CD8-positive, alpha-beta memory T cell (primary cell): Measurements from ENCODE around the gene FGF19. TPM values are rescaled to one million over a fixed set of nuclear protein-coding genes. Genes with fewer than 3 reads are reported as not detected.

Experiments used
- CTCF ChIA-PET: fragments of 350-600 bp; sonication (Branson Sonifier 250); formaldehyde crosslinking; loops from one replicate; lab custom pipeline; 2021; ENCODE audit warnings: antibody characterized with exemption; lab: Charles Lee
- POLR2A ChIA-PET: fragments of 350-600 bp; sonication (Branson Sonifier 250); formaldehyde crosslinking; loops from one replicate; lab custom pipeline; 2021; ENCODE audit warnings: antibody characterized with exemption; lab: Charles Lee
- DNase-seq, 5 donors: peaks; one replicate each; pipeline versions ENCODE4 v3.0.0 to v3.0.0-alpha.2; 2020 to 2022; ENCODE audit warnings: mixed read lengths in 1 of 5
- H3K27ac ChIP-seq: one replicate; pipeline ENCODE4 v1.7.0; 2013; ENCODE audit warnings: low read depth, mild to moderate bottlenecking, low read length, moderate library complexity
- H3K27me3 ChIP-seq: 2 replicates; pipeline ENCODE4 v1.7.0; 2013; ENCODE audit warnings: low read length, mild to moderate bottlenecking; ENCODE audit not compliant: insufficient read depth, poor library complexity, severe bottlenecking
- H3K36me3 ChIP-seq: 2 replicates; pipeline ENCODE4 v1.7.0; 2013; ENCODE audit warnings: mild to moderate bottlenecking, low read length, moderate library complexity; ENCODE audit not compliant: insufficient read depth
- H3K4me1 ChIP-seq: 2 replicates; pipeline ENCODE4 v1.7.0; 2013; ENCODE audit warnings: mild to moderate bottlenecking, low read length, moderate library complexity; ENCODE audit not compliant: insufficient read depth
- H3K4me3 ChIP-seq: 2 replicates; pipeline ENCODE4 v1.7.0; 2013; ENCODE audit warnings: mild to moderate bottlenecking, low read length
- H3K9me3 ChIP-seq: 2 replicates; pipeline ENCODE4 v1.7.0; 2013; ENCODE audit warnings: mild to moderate bottlenecking, low read length
- H3K27ac Mint-ChIP-seq, 8 donors: one replicate each; pipeline ENCODE4 v1.8.0; 2020 to 2021; ENCODE audit warnings: mixed read lengths in 8 of 8, mild to moderate bottlenecking in 6 of 8, inconsistent platforms in 3 of 8, moderate library complexity in 3 of 8
- H3K27me3 Mint-ChIP-seq, 2 donors: one replicate each; pipeline ENCODE4 v1.8.0; 2020 to 2021; ENCODE audit warnings: mixed read lengths in 2 of 2, mild to moderate bottlenecking in 1 of 2, moderate library complexity in 1 of 2
- H3K36me3 Mint-ChIP-seq, 3 donors: one replicate each; pipeline ENCODE4 v1.8.0; 2020 to 2021; ENCODE audit warnings: mixed read lengths in 3 of 3, inconsistent platforms in 1 of 3, mild to moderate bottlenecking in 1 of 3
- H3K4me1 Mint-ChIP-seq, 3 donors: one replicate each; pipeline ENCODE4 v1.8.0; 2020 to 2021; ENCODE audit warnings: mixed read lengths in 3 of 3, inconsistent platforms in 1 of 3, mild to moderate bottlenecking in 1 of 3
- H3K4me3 Mint-ChIP-seq, 7 donors: one replicate each; pipeline ENCODE4 v1.8.0; 2020 to 2021; ENCODE audit warnings: mixed read lengths in 7 of 7, mild to moderate bottlenecking in 6 of 7, moderate library complexity in 4 of 7, inconsistent platforms in 2 of 7
- H3K9me3 Mint-ChIP-seq, 5 donors: one replicate each; pipeline ENCODE4 v1.8.0; 2020 to 2022; ENCODE audit warnings: mixed read lengths in 5 of 5, mild to moderate bottlenecking in 3 of 5, moderate library complexity in 2 of 5, inconsistent platforms in 1 of 5
- polyA plus RNA-seq: library from polyadenylated mRNA; unstranded; fragments of 300-500 nt; fragmentation: Illumina TruSeq; gene quantifications from one replicate; pipeline ENCODE4 v1.2.3, GENCODE V29; 2021
- total RNA-seq, 2 experiments: library from RNA; stranded (reverse); gene quantifications; one replicate each; pipeline ENCODE4 v1.2.3, GENCODE V29; 2021

Gene FGF19
- total and polyA plus RNA-seq, 3 experiments from 2014 or later = not detected

GRCh38 chr11:69727266-69727665 is 23.4 kb upstream of the FGF19 start:
- no peaks in the 10 kb centered on the region for H3K9me3 ChIP-seq
- ChIA-PET POLR2A (no interaction called here), CTCF (no interaction called here)
- H3K4me1 ChIP-seq = no peaks in the 10 kb centered on the region
- H3K4me1 Mint-ChIP-seq = no peaks in the 10 kb centered on the region
- H3K4me3 Mint-ChIP-seq = no peak overlapping the region
- no peak for DNase-seq
- no peak overlapping the region for H3K27ac ChIP-seq
- peaks cover 28 to 54% of the 10 kb centered on the region in 2 donors for H3K27me3 Mint-ChIP-seq
- no peak overlapping the region for H3K27ac Mint-ChIP-seq
- no peaks in the 10 kb centered on the region for H3K36me3 ChIP-seq
- H3K4me3 ChIP-seq = no peak overlapping the region
- no peaks in the 10 kb centered on the region for H3K27me3 ChIP-seq
- peaks cover 0 to 2% (median 0%) of the 10 kb centered on the region in 3 donors for H3K36me3 Mint-ChIP-seq
- peaks cover 0 to 6% (median 0%) of the 10 kb centered on the region in 5 donors for H3K9me3 Mint-ChIP-seq

GRCh38 chr11:69726481-69726880 is 22.7 kb upstream of the FGF19 start:
- H3K27ac ChIP-seq = no peak overlapping the region
- no peaks in the 10 kb centered on the region for H3K36me3 ChIP-seq
- peaks cover 0 to 6% (median 0%) of the 10 kb centered on the region in 5 donors for H3K9me3 Mint-ChIP-seq
- ChIA-PET POLR2A (no interaction called here), CTCF (no interaction called here)
- no peak overlapping the region for H3K27ac Mint-ChIP-seq
- H3K27me3 Mint-ChIP-seq = peaks cover 27 to 54% of the 10 kb centered on the region in 2 donors
- H3K4me3 ChIP-seq = no peak overlapping the region
- no peaks in the 10 kb centered on the region for H3K4me1 Mint-ChIP-seq
- H3K9me3 ChIP-seq = no peaks in the 10 kb centered on the region
- H3K4me1 ChIP-seq = no peaks in the 10 kb centered on the region
- no peak for DNase-seq
- H3K4me3 Mint-ChIP-seq = no peak overlapping the region
- peaks cover 0 to 2% (median 0%) of the 10 kb centered on the region in 3 donors for H3K36me3 Mint-ChIP-seq
- H3K27me3 ChIP-seq = no peaks in the 10 kb centered on the region

GRCh38 chr11:69726019-69726418 is 22.2 kb upstream of the FGF19 start:
- Mint-ChIP-seq H3K4me1 (no peaks in the 10 kb centered on the region), H3K4me3 (no peak overlapping the region), H3K27ac (no peak overlapping the region), H3K27me3 (peaks cover 28 to 58% of the 10 kb centered on the region in 2 donors), H3K36me3 (peaks cover 0 to 2% (median 0%) of the 10 kb centered on the region in 3 donors), H3K9me3 (peaks cover 0 to 6% (median 0%) of the 10 kb centered on the region in 5 donors)
- ChIA-PET CTCF (no interaction called here), POLR2A (no interaction called here)
- Histone ChIP-seq H3K9me3 (no peaks in the 10 kb centered on the region), H3K4me3 (no peak overlapping the region), H3K27ac (no peak overlapping the region), H3K4me1 (no peaks in the 10 kb centered on the region), H3K27me3 (no peaks in the 10 kb centered on the region), H3K36me3 (no peaks in the 10 kb centered on the region)
- no peak for DNase-seq

- Histone ChIP-seq H3K9me3 (no peaks in the 10 kb centered on the region), H3K27ac (no peak overlapping the region), H3K27me3 (peaks cover 9% of the 10 kb centered on the region), H3K4me1 (no peaks in the 10 kb centered on the region), H3K4me3 (no peak overlapping the region), H3K36me3 (no peaks in the 10 kb centered on the region)
- no peak overlapping the region for H3K4me3 Mint-ChIP-seq
- H3K9me3 Mint-ChIP-seq = peaks cover 0 to 6% (median 0%) of the 10 kb centered on the region in 5 donors
- no peak overlapping the region for H3K27ac Mint-ChIP-seq
- H3K4me1 Mint-ChIP-seq = no peaks in the 10 kb centered on the region
- H3K27me3 Mint-ChIP-seq = peaks cover 29 to 56% of the 10 kb centered on the region in 2 donors
- DNase-seq = no peak
- CTCF ChIA-PET = no interaction called here
- POLR2A ChIA-PET = no interaction called here
- peaks cover 0 to 2% (median 0%) of the 10 kb centered on the region in 3 donors for H3K36me3 Mint-ChIP-seq
Observed at GRCh38 chr11:69721745-69722144, 17.9 kb upstream of the FGF19 start.

GRCh38 chr11:69721106-69721505 is 17.3 kb upstream of the FGF19 start:
- H3K27me3 ChIP-seq = peaks cover 9% of the 10 kb centered on the region
- H3K36me3 ChIP-seq = no peaks in the 10 kb centered on the region
- Mint-ChIP-seq H3K36me3 (peaks cover 0 to 2% (median 0%) of the 10 kb centered on the region in 3 donors), H3K4me3 (no peak overlapping the region), H3K9me3 (peaks cover 0 to 6% (median 0%) of the 10 kb centered on the region in 5 donors), H3K4me1 (no peaks in the 10 kb centered on the region), H3K27ac (no peak overlapping the region), H3K27me3 (peaks cover 27 to 53% of the 10 kb centered on the region in 2 donors)
- no peaks in the 10 kb centered on the region for H3K9me3 ChIP-seq
- POLR2A ChIA-PET = no interaction called here
- DNase-seq = no peak
- no peak overlapping the region for H3K27ac ChIP-seq
- no peak overlapping the region for H3K4me3 ChIP-seq
- CTCF ChIA-PET = interaction anchor here (0.7 kb wide), 1 partner anchor 236 kb away, joined by 3 read pairs; no protein-coding TSS in a partner anchor
- no peaks in the 10 kb centered on the region for H3K4me1 ChIP-seq

- peaks cover 0 to 2% (median 0%) of the 10 kb centered on the region in 3 donors for H3K36me3 Mint-ChIP-seq
- H3K27ac Mint-ChIP-seq = no peak overlapping the region
- Histone ChIP-seq H3K4me1 (no peaks in the 10 kb centered on the region), H3K4me3 (no peak overlapping the region), H3K27ac (no peak overlapping the region), H3K27me3 (peaks cover 9% of the 10 kb centered on the region), H3K9me3 (no peaks in the 10 kb centered on the region), H3K36me3 (no peaks in the 10 kb centered on the region)
- peaks cover 23 to 40% of the 10 kb centered on the region in 2 donors for H3K27me3 Mint-ChIP-seq
- H3K4me3 Mint-ChIP-seq = no peak overlapping the region
- DNase-seq = no peak
- H3K9me3 Mint-ChIP-seq = peaks cover 0 to 2% (median 0%) of the 10 kb centered on the region in 5 donors
- CTCF ChIA-PET = no interaction called here
- H3K4me1 Mint-ChIP-seq = no peaks in the 10 kb centered on the region
- POLR2A ChIA-PET = no interaction called here
Observed at GRCh38 chr11:69718912-69719311, 15.1 kb upstream of the FGF19 start.

- ChIA-PET CTCF (no interaction called here), POLR2A (no interaction called here)
- peaks cover 9% of the 10 kb centered on the region for H3K27me3 ChIP-seq
- no peak for DNase-seq
- no peak overlapping the region for H3K4me3 Mint-ChIP-seq
- H3K4me3 ChIP-seq = no peak overlapping the region
- peaks cover 0 to 2% (median 0%) of the 10 kb centered on the region in 5 donors for H3K9me3 Mint-ChIP-seq
- peaks cover 0 to 2% (median 0%) of the 10 kb centered on the region in 3 donors for H3K36me3 Mint-ChIP-seq
- no peaks in the 10 kb centered on the region for H3K36me3 ChIP-seq
- no peaks in the 10 kb centered on the region for H3K4me1 ChIP-seq
- no peak overlapping the region for H3K27ac Mint-ChIP-seq
- H3K9me3 ChIP-seq = no peaks in the 10 kb centered on the region
- peaks cover 18 to 37% of the 10 kb centered on the region in 2 donors for H3K27me3 Mint-ChIP-seq
- H3K27ac ChIP-seq = no peak overlapping the region
- no peaks in the 10 kb centered on the region for H3K4me1 Mint-ChIP-seq
Observed at GRCh38 chr11:69718147-69718546, 14.3 kb upstream of the FGF19 start.

GRCh38 chr11:69716891-69717747 is 13.3 kb upstream of the FGF19 start:
- Histone ChIP-seq H3K4me3 (no peak overlapping the region), H3K9me3 (no peaks in the 10 kb centered on the region), H3K27me3 (peaks cover 9% of the 10 kb centered on the region), H3K36me3 (no peaks in the 10 kb centered on the region), H3K4me1 (peaks cover 3% of the 10 kb centered on the region), H3K27ac (no peak overlapping the region)
- H3K9me3 Mint-ChIP-seq = peaks cover 0 to 3% (median 0%) of the 10 kb centered on the region in 5 donors
- no peak overlapping the region for H3K27ac Mint-ChIP-seq
- CTCF ChIA-PET = no interaction called here
- H3K4me1 Mint-ChIP-seq = peaks cover 2 to 3% (median 3%) of the 10 kb centered on the region in 3 donors
- POLR2A ChIA-PET = no interaction called here
- H3K27me3 Mint-ChIP-seq = peaks cover 13 to 32% of the 10 kb centered on the region in 2 donors
- DNase-seq = no peak
- no peak overlapping the region for H3K4me3 Mint-ChIP-seq
- no peaks in the 10 kb centered on the region for H3K36me3 Mint-ChIP-seq
